Stimulated activated CD4-positive, alpha-beta T cell treated with anti-CD3 and anti-CD28 coated beads, TNF-alpha, amount 100 ng/mL, for 24 hours (primary cell): Measurements from ENCODE around the gene PPIH.
"Not testable (repeated sequence)": the region's sequence is repeated elsewhere in the genome, so short reads cannot be mapped to it uniquely, and the experiment has no call there.

Experiments used
- DNase-seq, 3 experiments: peaks; one replicate each; pipeline ENCODE4 v3.0.0-alpha.2; 2020; ENCODE audit warnings: low read depth in 3 of 3

PPIH gene

DNA sequence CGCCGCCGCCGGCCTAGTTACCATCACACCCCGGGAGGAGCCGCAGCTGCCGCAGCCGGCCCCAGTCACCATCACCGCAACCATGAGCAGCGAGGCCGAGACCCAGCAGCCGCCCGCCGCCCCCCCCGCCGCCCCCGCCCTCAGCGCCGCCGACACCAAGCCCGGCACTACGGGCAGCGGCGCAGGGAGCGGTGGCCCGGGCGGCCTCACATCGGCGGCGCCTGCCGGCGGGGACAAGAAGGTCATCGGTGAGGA, 24.2 kb downstream of the PPIH start:
- DNase-seq, result not testable (repeated sequence)

DNA sequence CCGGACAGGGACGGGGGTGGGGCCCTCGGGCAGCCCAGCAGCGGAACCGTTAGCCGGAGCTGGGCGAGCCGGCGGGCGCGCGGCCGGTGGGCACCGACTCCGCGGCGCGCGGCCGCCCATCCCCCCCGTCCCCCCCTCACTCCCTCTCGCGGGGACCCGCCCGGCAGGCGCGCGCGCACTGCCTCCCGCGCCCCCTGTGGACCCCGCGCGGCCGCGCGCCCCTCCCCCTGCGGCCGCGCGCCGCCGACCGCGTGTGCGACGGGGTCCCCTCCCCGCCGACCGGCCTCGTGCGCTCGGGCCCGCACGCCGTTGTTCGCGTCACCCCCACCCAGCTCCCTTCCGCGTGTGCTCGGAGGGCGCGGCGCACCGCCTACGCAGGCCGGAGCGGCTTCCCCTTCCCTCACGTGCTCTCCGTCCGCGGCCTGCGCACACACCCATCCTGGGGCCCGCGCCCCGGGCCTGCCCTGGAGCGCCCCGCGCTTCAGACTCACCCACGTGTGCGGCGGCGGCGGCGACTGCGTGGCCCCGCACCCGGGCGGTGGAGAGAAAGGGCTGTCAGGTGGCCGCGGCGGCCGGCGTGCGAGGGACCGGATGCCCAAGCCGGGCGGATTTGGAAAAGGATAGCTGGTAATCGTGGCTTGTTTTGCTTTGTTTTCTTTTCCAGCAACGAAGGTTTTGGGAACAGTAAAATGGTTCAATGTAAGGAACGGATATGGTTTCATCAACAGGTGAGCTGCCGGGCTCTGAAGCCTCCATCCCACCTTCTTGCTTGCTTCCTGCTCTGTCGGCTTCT, 24.7 kb downstream of the PPIH start:
- peak; percentile 37 to 67 (median 40) for DNase-seq

DNA sequence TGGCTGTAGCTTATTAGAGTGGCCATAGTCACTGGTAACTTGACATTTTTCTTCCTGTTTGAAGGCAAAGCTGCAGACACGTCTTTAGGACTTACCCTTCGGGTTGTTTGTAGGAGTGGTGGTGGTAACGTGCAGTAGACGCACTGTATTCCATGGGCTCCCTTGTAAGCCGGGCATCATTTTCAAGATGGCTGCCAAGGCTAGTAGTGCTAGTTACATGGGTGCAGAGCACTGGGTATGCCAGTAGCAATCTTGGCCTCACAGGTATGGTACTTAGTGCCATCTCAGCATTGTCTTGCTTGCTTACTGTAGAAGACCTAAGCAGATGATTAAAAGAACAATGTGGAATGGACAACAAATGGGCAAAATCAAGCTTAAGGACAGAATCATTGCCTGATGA, 25.9 kb downstream of the PPIH start:
- DNase-seq, result peak in 1 of 3 experiments; percentile 16

DNA sequence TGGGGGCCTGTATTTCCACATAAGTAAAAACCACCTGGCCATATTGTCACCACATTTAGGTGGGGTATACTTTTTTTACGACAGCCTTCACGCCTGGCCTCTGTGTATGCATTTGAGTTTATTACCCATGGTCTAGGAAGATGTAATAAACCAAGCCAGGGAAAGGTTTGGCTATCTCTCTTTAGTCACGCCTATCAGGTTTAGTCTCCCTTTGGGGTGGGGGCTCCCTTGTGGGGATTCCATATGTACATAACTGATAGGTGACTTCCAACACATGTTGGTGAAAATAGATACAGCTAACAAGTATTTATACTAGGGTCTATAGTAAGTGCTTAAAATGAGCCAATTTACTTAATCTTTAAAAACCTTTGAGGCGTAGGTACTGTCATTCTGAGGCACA, 28.2 kb downstream of the PPIH start:
- DNase-seq, result no peak

DNA sequence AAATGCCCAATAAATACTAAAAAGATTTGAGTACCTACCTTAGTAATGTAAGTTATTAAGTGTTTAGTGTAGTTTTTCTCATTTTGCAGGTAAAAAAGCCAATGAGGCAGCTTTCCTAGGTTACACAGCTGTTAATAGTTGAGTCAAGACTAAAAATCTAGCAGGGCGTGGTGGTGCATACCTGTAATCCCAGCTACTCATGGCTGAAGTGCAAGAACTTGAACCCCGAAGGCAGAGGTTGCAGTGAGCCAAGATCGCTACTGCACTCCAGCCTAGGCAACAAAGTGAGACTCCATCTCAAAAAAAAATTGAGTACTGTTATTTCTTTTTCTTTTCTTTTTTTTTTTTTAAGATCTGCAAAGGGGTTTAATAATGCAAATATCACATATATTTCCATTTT, 31.7 kb downstream of the PPIH start:
- DNase-seq, result no peak

DNA sequence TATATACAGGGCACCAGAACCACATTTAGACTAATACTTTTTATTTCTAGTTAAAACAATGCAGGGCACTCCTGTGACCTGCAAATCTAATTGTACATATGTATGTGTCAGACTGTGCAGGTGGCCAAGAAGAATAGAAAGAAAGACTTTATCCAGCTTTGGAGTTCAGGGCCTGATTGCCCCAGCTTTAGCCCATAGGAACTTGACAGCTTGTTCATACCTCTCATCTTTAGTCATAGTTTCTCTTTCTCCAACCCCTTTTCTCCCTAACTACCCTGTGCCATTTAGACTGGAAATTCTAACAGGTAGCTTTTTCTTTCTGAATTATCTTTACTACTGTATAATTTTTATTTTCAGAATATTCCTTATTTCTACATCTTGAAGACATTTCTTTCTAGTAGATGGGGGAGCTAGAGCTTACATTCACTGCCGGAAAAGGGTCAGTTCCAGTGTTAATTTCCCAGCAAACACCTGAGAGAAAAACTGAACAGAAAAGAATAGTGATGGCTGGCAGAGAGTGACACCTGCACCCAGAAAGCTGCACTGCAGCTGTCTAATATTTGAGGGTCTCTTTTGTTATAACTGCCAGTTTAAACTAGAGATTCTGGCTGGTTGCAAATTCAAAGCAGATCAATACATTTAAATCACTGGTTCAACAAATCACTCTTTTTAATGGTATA, 32.4 kb downstream of the PPIH start:
- peak in 1 of 3 experiments; percentile 11 for DNase-seq

DNA sequence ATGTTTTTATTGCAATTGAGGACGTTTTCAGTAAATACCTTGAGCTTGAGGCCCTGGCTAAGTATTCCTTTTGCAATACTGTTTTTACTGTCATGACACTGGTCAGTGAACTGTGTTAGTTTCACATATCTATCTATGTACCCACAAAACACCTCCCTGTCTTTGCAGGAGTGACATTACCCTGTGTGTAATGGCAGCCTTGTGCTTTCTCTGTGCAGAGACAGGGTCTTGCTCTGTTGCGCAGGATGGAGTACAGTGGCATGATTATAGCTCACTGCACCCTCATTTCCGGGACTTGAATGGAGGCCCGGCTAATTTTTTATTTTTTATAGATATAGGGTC, 32.9 kb downstream of the PPIH start:
- no peak for DNase-seq

DNA sequence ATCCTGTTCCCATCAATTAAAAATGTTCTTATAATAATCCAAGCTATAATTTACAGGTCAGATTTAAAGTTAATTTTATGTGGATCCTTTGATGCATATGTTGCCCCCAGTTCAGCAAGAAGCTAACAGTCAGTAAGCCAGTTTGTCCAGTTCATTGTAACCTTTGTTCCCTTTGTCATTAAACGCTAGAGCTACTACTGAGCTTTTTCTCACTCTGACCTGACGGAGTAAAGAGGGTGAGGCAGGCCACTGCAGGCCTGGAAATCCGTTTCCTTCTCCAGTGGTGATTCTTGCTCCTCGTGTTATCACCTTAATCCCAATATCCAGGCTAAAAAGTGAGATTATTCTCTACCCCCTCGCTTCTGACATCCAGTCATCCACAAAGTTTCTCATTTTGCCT, 34.2 kb downstream of the PPIH start:
- no peak for DNase-seq

DNA sequence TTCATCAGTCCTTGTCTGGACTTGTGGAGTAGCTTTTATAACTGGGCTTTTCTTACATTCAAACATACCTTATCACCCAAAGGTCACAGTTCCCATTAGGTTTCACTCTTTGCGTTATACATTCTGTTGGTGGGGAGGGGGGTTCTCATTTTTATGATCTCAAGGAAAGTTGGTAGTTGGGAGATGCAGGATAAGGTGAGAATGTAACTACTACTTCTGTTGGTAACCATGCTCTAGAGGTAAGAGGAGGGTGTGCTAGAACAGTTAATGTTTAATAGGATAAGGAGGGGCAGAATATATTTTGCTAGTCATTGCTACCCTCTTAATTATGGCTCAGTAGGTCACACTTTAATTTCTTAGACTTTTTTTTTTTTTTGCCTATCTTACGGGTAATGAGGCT, 34.7 kb downstream of the PPIH start:
- DNase-seq, result no peak

DNA sequence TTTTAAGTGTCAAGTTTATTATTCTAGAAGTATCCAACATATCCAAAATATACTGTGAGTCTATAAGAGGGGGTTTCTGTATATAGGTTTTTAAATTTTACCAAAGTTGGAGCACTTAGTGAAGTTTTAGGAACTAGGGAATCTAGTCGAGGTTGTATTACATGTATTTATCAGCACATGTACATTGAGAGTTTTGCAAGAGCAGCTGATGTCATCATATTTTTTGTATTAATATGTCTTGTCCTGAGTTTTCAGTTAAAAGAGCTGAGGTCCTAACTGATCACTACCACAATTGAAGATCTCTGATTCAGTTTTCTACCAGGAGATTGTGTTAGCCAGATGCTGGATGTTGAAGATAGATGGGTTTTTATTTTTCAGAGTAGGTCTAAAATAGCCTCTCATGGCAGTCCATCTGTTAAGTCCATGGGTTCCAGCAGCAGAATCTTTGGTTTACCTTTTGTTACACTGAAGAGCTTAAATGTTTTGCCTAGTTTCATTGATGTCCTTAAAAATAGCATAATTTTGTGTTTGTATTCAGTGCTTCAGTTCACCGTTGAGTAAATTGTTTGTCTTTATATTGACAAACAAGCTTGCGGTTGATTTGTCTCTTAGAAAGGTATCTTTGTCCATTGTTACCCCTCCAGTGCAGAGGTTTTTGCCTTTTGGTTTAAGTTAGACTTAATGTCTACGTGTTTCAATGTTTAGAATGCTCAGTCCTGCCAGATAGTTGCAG, 40.0 kb downstream of the PPIH start:
- no peak for DNase-seq

DNA sequence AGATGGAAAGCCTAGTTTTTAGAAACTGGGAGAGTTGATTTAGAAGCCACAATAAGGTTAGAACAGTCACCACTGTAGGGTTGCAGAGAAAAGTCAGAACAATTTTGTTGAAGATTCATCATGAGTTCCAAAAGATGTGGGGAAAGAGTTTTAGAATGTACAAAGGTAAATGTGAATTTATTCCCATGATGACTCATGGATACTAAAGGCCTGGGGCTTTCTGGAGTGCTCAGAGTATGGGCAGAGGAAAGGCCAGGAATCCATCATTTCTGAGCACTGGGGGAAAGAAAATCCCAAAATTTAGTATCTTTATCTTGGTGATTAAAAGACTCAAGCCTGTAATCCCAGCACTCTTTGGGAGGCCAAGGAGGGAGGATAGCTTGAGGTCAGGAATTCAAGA, 41.8 kb downstream of the PPIH start:
- DNase-seq, result no peak

DNA sequence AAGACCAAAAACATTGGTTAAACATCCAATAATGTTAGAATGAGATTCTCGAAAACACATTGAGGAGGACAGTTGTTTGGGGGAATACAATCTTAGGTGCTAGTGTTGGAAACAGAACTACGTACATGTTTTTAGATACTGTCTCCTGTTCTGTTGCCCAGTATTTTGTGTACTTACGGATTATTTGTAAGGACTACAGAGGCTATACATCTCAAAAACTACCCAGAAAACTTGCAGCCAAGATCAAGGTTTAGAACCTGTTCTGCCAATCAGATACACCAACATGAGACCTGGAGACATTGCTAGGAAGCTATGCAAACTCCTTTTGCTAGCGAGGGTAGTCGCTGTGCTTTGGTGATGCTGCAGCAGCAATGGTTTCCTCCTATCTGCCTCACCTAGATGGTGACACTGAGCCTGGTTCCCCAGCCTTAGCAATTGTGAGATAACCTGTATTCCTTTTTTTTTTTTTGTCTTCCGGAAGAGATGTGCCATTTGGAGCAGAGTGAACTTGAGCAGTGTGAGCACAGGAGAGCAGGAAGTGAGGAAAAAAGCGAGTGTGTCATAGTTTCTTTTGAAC, 45.8 kb downstream of the PPIH start:
- DNase-seq, result no peak

DNA sequence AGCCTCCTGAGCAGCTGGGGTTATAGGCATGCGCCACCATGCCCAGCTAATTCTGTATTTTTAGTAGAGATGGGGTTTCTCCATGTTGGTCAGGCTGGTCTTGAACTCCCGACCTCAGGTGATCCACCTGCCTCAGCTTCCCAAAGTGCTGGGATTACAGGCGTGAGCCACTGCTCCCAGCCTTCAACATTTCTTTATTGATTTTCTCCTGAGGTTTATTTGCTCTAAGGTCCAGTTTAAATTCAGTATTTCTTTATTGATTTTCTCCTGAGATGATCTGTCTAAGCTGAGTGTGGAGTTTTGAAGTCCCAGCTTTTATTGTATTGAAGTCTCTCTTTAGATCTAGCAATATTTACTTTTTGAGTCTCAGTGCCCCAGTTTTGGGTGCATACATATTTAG, 54.6 kb downstream of the PPIH start:
- DNase-seq, result not testable (repeated sequence)

DNA sequence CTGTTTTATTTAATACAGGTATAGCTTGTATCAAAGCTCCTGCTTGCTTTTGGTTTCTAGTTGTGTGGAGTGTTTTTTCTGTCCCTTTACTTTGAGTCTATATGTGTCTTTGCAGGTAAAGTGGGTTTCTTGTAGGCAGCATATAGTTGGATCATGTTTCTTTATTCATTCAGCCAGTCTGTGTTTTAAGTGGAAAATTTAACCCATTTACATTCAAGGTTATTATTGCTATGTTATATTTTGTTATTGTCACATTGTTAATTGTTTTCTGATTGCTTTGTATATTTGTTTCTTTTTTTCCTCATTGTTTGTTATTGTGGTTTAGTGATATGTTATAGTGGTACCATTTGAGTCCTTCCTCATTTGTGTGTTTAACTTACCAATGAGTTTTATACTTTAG, 55.1 kb downstream of the PPIH start:
- no peak for DNase-seq

DNA sequence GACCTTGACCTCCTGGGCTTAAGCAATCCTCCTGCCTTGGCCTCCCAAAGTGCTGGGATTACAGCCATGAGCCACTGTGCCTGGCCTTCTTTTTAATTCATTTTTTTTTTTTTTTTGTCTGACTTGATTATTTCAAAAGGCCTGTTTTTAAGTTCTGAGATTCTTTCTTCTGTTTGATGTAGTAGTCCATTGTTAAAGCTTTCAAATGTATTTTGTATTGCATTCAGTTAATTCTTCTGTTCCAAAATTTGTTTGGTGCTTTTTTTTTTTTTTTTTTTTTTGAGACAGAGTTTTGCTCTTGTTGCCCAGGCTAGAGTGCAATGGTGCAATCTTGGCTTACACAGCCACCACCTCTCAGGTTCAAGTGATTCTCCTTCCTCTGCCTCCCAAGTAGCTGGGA, 56.2 kb downstream of the PPIH start:
- DNase-seq, result not testable (repeated sequence)

DNA sequence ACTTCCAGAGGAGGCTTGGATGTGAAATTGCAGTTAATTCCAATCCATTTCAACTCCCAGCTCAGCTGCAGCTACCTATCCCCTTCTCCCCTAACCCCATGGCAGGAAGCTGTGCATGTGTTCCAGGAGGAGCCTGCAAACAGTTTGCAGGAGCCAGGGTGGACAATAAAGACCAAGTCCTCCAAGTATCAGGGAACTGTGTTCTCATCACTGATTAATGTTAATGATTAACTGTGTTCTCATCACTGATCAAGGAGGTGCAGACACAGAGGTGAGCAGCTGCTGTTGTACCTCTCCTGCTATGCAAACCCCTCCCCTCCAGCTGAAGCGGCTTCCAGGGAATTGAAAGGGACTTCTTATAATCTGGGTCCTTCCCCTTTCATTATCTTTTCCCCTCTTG, 62.6 kb downstream of the PPIH start:
- no peak for DNase-seq

DNA sequence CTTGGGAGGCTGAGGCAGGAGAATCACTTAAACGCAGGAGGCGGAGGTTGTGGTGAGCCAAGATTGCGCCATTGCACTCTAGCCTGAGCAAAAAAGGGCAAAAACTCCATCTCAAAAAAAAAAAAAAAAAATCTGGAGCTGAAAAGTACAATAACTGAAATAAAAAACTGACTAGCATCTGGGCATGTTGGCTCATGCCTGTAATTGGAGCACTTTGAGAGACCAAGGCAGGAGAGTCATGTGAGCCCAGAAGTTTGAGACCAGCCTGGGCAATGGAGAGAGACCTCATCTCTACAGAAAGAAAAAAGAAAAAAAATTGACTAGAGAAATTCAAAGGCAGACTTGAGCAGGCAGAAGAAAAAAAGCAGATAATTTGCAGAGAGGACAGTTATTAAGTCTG, 63.7 kb downstream of the PPIH start:
- no peak for DNase-seq

DNA sequence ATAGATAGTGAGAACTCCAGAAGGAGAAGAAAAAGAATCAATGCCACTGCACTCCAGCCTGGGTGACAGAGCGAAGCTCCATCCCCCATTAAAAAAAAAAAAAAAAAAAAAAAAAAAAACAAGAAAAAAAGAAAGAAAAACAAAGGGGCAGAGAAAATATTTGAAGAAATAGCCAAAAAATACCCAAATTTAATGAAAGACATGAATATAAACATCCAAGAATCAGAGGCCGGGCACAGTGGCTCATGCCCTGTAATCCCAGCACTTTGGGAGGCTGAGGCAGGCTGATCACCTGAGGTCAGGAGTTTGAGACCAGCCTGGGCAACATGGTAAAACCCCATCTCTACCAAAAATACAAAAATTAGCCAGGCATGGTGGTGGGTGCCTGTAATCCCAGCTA, 64.2 kb downstream of the PPIH start:
- not testable (repeated sequence) for DNase-seq

DNA sequence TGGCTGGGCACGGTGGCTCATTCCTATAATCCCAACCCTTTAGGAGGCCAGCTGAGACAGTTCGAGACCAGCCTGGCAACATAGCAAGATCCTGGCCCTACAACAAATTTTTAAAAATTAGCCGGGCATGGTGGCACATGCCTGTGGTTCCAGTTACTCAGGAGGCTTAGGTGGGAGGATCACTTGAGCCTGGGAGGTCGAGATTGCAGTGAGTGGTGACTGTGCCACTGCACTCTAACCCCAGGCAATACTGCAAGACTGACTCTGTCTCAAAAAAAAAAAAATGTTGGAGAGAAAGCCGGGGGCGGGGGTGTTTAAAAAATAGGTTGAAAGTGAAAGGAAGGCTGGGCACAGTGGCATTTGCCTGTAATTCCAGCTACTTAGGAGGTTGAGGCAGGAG, 65.3 kb downstream of the PPIH start:
- DNase-seq, result no peak

DNA sequence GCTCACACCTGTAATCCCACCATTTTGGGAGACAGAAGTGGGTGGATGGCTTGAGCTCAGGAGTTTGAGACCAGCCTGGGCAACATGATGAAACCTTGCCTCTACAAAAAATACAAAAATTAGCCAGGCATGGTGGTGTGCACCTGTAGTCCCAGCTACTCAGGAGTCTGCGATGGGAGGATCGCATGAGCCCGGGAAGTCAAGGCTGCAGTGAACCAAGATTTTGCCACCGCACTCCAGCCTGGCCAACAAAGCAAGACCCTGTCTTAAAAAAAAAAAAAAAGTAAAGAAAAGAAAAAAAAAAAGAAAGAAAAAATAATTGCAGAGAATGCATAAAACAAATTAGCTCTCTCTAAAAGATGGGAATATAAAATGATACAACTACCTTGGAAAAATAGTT, 67.6 kb downstream of the PPIH start:
- not testable (repeated sequence) for DNase-seq
